GM12891 (cell line): ENCODE results near the gene CCNL2.

Source experiments
- DNase-seq: peaks from one replicate; pipeline ENCODE4 v3.0.0; 2011; ENCODE audit warnings: low spot score; ENCODE audit not compliant: insufficient read length
- FAIRE-seq: peaks from 2 replicates; lab custom pipeline; 2011; peaks lifted over from hg19 to GRCh38; lab: Jason Lieb, UNC
- PAX5 ChIP-seq: IDR thresholded peaks from 2 replicates; pipeline ENCODE4 v1.6.1; 2011; ENCODE audit warnings: low read length, moderate library complexity, mild to moderate bottlenecking; ENCODE audit not compliant: insufficient read depth, severe bottlenecking
- POLR2A ChIP-seq: IDR thresholded peaks from 2 replicates; pipeline ENCODE4 v1.6.1; 2011; ENCODE audit warnings: low read depth, low read length, control low read depth
- POLR2AphosphoS5 ChIP-seq: IDR thresholded peaks from 2 replicates; pipeline ENCODE4 v1.6.1; 2011; ENCODE audit warnings: low read depth, low read length, control low read depth
- POU2F2 ChIP-seq: IDR thresholded peaks from 2 replicates; pipeline ENCODE4 v1.6.1; 2011; ENCODE audit warnings: low read depth, mild to moderate bottlenecking, control low read depth, low read length, moderate library complexity
- SPI1 ChIP-seq: IDR thresholded peaks from 2 replicates; pipeline ENCODE4 v1.6.1; 2011; ENCODE audit warnings: low read depth, low read length, control low read depth
- TAF1 ChIP-seq: IDR thresholded peaks from 2 replicates; pipeline ENCODE4 v1.6.1; 2011; ENCODE audit warnings: low read depth, low read length, control low read depth

CCNL2 gene

DNA sequence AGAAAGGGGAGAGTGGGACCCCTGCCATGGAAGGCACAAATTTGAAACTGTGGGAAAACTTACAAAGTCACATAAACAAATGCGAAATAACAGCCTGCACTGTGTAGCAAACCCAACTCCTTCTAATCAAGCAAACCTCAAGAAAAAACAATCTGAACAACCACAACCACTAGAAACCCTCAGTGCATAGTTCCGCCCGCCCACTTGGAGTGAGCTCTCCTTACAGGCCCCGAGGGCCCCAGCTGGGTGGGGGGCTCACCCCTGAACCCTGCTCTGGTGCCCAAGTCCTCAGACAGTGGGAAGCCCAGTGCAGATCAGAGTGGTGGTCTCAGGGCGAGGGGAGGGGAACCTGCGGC is 39.8 kb downstream of the CCNL2 start:
- FAIRE-seq (no peak), DNase-seq (no peak)
- peak; percentile 59 for TF ChIP-seq PAX5
- TF ChIP-seq POLR2A, result no peak

DNA sequence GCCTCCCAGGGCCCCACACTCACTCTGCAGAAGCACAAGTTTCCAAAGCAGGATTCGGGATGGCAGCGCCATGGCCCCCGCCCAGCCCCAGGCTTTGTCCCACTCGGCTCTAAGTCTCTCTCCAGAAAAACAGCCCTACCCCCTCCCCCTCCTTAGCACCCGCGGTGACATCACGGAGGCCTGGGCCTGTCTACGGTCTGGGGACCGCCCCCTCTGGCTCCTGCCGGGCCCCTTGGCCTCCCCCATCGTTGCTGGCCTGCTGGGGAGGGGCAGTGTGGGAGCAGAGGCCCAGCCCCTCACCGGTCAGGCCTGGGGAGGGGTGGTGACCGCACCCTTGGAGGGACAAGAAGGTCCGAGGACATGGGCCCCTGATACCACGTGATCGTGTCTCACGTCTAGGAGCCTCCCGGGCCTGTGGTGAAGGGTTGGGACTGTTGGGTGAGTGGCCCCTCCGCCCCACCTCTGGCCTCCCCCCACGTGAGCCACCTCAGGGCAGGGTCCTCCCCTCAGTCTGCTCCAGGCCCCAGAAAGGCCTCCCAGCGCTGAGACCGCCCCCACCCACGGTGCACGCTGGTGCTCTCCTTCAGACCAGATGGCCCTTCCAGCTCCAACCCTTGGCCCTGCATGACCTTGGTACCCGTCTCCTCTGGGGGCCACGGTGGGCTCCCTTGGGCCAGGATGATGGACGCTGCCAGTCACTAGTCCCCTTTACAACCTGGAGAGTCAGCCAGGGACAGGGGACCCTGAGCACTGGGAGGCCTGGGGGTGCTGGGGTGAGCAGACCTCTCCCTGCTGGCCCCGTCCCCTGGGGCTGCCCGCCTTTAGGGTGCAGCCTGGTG is 40.5 kb downstream of the CCNL2 start, which contains the start of gene MXRA8:
MXRA8 (minus strand) TSS at position 123 of the 839 bp plus-strand sequence; CDS start at position 72, 51 bp downstream.
- TF ChIP-seq POLR2AphosphoS5 (no peak), SPI1 (no peak), TAF1 (no peak), POU2F2 (no peak)
- FAIRE-seq (no peak), DNase-seq (no peak)

GRCh38 chr1:1357871-1358432 is 41.2 kb downstream of the CCNL2 start:
- no peak for TF ChIP-seq TAF1
- TF ChIP-seq SPI1, result no peak
- no peak for TF ChIP-seq POLR2AphosphoS5
- TF ChIP-seq POLR2A, result no peak
- no peak for TF ChIP-seq POU2F2
- no peak for TF ChIP-seq PAX5
- DNase-seq (no peak), FAIRE-seq (no peak)

DNA sequence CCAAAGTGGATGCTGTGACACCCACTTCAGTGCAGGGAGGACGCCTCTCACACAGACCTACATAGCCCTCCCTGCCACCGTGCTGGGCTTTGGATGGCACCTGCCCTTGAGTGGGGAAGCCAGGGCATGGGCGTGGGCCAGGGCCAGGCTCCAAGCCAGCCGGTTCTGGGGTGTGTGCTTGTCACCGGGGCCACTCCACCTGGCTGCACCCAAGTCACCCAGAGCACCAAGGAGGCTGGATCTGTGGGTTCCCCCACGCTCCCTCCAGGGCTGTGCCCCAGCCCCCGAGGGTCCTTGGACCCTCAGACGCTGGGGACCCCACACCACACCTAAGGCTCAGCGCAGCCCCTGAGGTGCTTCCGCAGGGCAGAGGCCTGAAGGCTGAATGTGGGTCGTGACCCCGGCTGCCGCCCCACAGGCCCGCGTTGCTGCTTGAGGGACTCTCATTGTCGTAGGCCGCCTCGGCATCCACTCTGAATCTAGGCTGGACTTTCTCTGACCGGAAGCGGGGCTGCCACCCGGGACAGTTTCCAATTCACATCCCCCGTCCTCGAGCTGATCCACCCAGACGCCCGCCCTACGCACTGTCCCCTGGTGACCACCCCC is 42.2 kb downstream of the CCNL2 start:
- DNase-seq (no peak), FAIRE-seq (no peak)
- TF ChIP-seq TAF1 (no peak), POU2F2 (no peak), PAX5 (no peak), SPI1 (no peak), POLR2AphosphoS5 (no peak), POLR2A (no peak)

DNA sequence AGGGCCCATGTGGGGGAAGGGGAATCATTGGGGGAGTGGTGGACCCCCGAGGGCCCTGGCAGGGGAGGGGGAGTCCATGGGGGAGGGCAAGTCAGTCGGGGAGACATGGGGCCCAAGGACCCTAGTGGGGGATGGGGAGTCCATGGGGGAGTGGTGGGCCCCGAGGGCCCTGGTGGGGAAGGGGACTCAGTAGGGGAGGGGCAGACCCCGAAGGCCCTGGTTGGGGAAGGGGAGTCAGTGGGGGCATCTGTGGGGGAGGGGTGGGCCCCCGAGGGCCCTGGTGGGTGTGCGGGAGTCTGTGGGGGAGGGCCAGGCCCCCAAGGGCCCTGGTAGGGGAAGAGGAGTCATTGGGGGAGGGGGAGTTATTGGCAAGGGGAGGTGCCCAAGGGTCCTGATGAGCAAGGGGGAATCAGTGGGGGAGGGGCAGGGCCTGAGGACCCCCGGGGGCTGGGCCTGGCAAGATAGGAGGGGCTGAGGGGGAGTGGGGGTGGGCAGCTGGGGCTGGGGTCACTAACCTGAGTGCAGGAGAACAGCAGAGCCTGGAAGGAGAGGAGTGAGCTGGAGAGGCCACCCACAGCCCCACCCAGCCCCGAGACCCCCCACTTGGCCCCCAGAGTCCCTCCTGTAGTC is 42.9 kb downstream of the CCNL2 start:
- no peak for FAIRE-seq
- TF ChIP-seq SPI1 (no peak), TAF1 (no peak), POLR2AphosphoS5 (no peak), POU2F2 (no peak), POLR2A (no peak), PAX5 (no peak)

GRCh38 chr1:1355416-1355815 is 43.7 kb downstream of the CCNL2 start:
- FAIRE-seq (no peak), DNase-seq (no peak)
- TF ChIP-seq SPI1, result no peak
- no peak for TF ChIP-seq POU2F2

More for the DNA sequence above, 42.9 kb downstream of the CCNL2 start:
- no peak for DNase-seq

- FAIRE-seq (no peak), DNase-seq (no peak)
- TF ChIP-seq POLR2A, result no peak
- no peak for TF ChIP-seq PAX5
Measured at GRCh38 chr1:1354271-1355247, 44.6 kb downstream of the CCNL2 start.

DNA sequence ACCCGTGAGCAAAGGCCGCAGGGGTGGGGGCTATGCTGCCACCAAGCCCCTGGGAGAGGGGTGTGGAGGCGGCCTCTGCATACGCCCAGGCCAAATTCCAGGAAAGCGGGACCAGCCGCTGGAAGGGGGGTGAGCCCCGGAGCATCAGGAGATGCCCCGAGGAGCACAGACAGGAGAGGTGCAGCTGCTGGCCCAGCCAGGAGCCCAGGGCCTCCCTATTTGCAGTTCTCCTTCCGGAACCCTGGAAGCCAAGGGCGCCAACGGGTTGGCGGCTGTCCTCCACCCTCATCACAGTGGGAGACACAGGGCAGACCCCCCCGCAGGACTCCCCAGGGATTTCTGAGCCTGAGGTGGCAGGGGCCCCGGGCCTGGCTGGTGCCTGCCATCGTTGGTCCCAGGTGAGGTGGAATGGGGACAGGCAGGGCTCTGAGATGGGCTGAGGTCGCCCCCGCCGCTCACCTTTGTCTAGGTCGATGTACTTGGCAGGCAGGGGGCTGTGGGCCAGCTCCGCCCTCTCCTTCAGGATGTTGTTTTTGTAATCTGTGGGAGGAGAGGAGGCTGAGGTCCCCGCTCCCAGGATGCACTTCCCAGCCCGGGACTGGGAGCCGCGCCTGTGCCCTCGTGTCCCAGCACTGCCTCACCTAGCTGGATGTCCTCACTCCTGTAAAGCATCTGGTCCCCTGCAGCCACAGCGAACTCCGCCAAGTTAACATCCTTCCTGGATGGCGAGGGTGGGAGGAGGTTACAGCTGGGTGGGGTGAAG is 45.6 kb downstream of the CCNL2 start:
- DNase-seq, result no peak

More for the DNA sequence above, 45.6 kb downstream of the CCNL2 start:
- FAIRE-seq, result no peak
- TF ChIP-seq TAF1 (no peak), POLR2AphosphoS5 (no peak), POU2F2 (no peak), PAX5 (no peak), POLR2A (no peak), SPI1 (no peak)
